ENCODE results near the gene SCAMP4. TPM values are rescaled to one million over a fixed set of nuclear protein-coding genes. Genes with fewer than 3 reads are reported as not detected.

Gene SCAMP4
- total RNA-seq, 4 donors from 2014 or later = 49.8 to 144 (median 83.9) TPM

DNA sequence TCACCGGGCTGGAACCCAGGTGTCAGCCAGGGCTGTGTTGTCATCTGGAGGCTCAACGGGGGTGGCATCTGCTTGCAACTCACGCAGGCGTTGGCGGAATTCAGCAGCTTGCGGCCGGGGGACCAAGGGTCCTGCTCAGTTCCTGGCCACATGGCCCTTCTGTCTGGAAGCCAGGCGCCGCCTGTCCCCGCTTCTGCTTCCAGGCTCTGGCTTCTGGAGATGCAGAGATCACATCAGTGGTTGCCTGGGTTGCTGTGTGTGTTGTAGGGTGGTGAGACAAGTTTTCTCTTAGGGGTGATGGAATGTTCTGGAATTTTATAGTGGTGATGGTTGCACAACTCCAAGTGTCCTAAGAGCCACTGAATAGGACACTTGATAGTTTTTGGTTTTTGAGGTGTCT, 5.0 kb downstream of the SCAMP4 start:
- Histone ChIP-seq H3K9me3 (no peaks in the 10 kb centered on the region), H3K27me3 (no peaks in the 10 kb centered on the region), H3K36me3 (peaks cover 10 to 27% (median 18%) of the 10 kb centered on the region in 3 donors), H3K4me3 (no peak overlapping the region), H3K27ac (peak overlapping the region in 1 of 4 donors; percentile 97), H3K4me1 (peaks cover 53 to 96% (median 53%) of the 10 kb centered on the region in 3 donors)
- intact Hi-C loops (cut with DNase I) = loop anchor here (10.0 kb wide), 1 partner anchor 165 kb away; no protein-coding TSS in a partner anchor
- DNase-seq = no peak
- WGBS, 2 donors = 87 to 100% methylated on average over 3 to 5 of the region's 10 CpGs
- no peak for TF ChIP-seq POLR2A (IDR thresholded peaks at IDR 0.05)
- TF ChIP-seq, protein P1, sequence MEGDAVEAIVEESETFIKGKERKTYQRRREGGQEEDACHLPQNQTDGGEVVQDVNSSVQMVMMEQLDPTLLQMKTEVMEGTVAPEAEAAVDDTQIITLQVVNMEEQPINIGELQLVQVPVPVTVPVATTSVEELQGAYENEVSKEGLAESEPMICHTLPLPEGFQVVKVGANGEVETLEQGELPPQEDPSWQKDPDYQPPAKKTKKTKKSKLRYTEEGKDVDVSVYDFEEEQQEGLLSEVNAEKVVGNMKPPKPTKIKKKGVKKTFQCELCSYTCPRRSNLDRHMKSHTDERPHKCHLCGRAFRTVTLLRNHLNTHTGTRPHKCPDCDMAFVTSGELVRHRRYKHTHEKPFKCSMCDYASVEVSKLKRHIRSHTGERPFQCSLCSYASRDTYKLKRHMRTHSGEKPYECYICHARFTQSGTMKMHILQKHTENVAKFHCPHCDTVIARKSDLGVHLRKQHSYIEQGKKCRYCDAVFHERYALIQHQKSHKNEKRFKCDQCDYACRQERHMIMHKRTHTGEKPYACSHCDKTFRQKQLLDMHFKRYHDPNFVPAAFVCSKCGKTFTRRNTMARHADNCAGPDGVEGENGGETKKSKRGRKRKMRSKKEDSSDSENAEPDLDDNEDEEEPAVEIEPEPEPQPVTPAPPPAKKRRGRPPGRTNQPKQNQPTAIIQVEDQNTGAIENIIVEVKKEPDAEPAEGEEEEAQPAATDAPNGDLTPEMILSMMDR (IDR thresholded peaks at IDR 0.05) = no peak

DNA sequence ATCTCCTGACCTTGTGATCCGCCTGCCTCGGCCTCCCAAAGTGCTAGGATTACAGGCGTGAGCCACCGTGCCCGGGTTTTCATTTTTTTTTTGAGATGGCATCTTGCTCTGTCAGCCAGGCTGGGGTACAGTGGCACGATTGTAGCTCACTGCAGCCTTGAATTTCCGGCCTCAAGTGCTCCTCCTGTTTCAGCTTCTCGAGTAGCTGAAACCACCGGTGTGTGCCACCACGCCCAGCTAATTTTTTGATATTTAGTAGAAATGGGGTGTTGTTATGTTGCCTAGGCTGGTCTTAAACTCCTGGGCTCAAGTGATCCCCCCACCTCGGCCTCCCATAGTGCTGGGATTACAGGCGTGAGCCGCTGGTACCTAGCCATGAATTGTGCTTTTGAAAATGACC, 5.9 kb downstream of the SCAMP4 start:
- DNase-seq = no peak
- intact Hi-C loops (cut with DNase I) = loop anchor here (10.0 kb wide), 1 partner anchor 164 kb away; no protein-coding TSS in a partner anchor
- no peaks in the 10 kb centered on the region for H3K9me3 ChIP-seq
- H3K4me1 ChIP-seq = peaks cover 48 to 90% (median 49%) of the 10 kb centered on the region in 3 donors
- no peaks in the 10 kb centered on the region for H3K27me3 ChIP-seq
- H3K36me3 ChIP-seq = peaks cover 10 to 33% (median 18%) of the 10 kb centered on the region in 3 donors
- TF ChIP-seq POLR2A (IDR thresholded peaks at IDR 0.05) = no peak
- TF ChIP-seq, protein P1 (IDR thresholded peaks at IDR 0.05) = no peak
- H3K4me3 ChIP-seq = no peak overlapping the region
- WGBS, 2 donors = 93 to 96% methylated on average over 9 to 12 of the region's 13 CpGs
- H3K27ac ChIP-seq = peak overlapping the region in 1 of 4 donors; percentile 57

DNA sequence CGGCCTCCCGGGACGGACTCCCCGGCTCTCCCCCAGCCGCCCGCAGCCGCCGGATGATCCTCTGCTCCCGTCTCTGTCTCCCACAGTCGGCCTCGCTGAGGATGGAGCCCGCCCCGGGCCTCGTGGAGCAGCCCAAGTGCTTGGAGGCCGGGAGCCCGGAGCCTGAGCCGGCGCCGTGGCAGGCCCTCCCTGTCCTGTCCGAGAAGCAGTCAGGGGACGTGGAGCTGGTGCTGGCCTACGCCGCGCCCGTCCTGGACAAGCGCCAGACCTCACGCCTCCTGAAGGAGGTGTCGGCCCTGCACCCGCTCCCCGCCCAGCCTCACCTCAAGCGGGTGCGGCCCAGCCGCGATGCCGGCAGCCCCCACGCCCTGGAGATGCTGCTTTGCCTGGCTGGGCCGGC, 6.8 kb downstream of the SCAMP4 start:
- WGBS, 2 donors = 79 to 100% methylated on average over 3 to 5 of the region's 37 CpGs
- peaks cover 10 to 41% (median 18%) of the 10 kb centered on the region in 3 donors for H3K36me3 ChIP-seq
- TF ChIP-seq POLR2A (IDR thresholded peaks at IDR 0.05) = peak in 1 of 4 donors; percentile 9
- TF ChIP-seq, protein P1 (IDR thresholded peaks at IDR 0.05) = no peak
- H3K4me1 ChIP-seq = peaks cover 43 to 81% (median 47%) of the 10 kb centered on the region in 3 donors
- intact Hi-C loops (cut with DNase I) = loop anchor here (10.0 kb wide), 1 partner anchor 163 kb away; no protein-coding TSS in a partner anchor
- H3K9me3 ChIP-seq = no peaks in the 10 kb centered on the region
- no peak overlapping the region for H3K4me3 ChIP-seq
- no peak for DNase-seq
- peak overlapping the region in 3 of 4 donors; percentile 3 to 57 (median 36) for H3K27ac ChIP-seq
- H3K27me3 ChIP-seq = no peaks in the 10 kb centered on the region

DNA sequence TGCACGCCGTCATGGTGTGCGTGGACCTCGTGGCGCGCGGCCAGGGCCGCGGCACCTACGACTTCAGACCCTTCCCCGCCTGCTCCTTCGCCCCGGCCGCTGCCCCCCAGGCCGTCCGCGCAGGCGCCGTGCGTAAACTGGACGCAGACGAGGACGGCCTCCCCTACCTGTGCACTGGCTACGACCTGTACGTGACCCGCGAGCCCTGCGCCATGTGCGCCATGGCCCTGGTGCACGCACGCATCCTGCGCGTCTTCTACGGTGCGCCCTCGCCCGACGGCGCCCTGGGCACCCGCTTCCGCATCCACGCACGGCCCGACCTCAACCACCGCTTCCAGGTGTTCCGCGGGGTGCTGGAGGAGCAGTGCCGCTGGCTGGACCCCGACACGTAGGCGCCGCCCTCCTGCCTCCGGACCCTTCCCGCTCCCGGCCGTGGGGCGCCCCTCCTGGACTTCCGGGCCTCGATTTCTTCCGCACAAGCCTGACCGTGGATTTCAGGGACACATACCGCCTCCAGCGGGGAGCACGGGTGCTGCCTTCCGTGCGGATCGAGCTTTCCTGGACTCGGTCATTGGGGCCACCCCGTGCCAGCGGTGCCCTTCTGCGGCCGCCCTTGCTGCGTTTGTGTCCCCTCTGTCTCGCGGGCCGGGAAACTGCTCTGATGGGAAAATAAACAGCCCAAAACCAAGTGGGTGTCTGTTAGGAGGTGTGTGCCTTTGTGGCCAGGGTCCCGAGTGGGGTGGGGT, 7.7 kb downstream of the SCAMP4 start:
- intact Hi-C loops (cut with DNase I) = loop anchor here (10.0 kb wide), 1 partner anchor 162 kb away; no protein-coding TSS in a partner anchor
- DNase-seq = no peak
- Histone ChIP-seq H3K4me1 (peaks cover 36 to 72% (median 39%) of the 10 kb centered on the region in 3 donors), H3K36me3 (peaks cover 10 to 49% (median 22%) of the 10 kb centered on the region in 3 donors), H3K27ac (peak overlapping the region in 2 of 4 donors; percentile 3 to 57), H3K4me3 (no peak overlapping the region), H3K9me3 (no peaks in the 10 kb centered on the region), H3K27me3 (no peaks in the 10 kb centered on the region)
- WGBS, 2 donors = 93 to 97% methylated on average over 3 to 60 of the region's 77 CpGs
- no peak for TF ChIP-seq POLR2A (IDR thresholded peaks at IDR 0.05)
- TF ChIP-seq, protein P1 (IDR thresholded peaks at IDR 0.05) = no peak

All from esophagus squamous epithelium (tissue), 5 donors.